ENCODE measurements around the gene OR2F2.

DNA sequence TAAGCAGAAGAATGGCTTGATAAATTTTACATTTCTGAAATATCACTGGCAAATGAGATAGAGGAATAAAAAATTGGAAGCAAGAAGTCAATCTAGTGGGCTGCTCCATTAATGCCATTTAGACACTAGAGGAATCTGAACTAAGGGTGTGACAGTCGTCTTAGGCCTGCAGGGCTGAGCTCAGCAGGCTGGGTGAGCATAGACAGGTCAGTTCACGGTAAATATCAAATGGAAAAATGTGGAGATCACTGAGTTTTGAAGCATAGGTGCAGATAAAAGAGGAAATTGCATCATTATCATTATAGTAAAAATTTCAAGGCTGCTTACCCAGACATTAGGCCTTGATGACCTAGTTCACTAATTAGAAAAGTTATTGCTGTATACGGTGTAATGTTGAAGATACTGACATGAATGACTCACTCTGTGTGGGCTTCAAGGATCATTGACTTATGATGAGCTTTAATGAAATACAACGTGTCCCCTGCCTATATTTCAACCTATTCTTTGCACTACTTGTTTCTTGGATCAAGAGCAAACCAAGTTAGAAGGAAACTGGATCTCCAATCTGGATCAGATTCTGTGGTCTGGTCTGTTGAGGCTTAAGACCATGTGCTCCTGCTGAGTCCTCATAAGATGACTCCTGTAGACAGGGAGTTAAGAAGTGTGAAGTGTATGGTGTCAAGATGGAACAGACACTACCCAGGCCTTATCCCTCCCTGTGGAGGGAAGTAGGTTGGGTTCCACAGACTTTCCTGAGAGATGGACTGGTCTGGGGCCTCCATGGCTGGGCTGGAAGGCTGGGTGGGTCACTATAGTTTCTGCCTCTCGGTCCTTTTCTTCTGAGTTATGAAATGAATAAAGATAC, 3.6 kb downstream of the OR2F2 start:
- TF ChIP-seq EZH2phosphoT487 (IDR thresholded peaks at IDR 0.05; ENCODE audit: low read length) (no peak), EZH2 (optimal IDR thresholded peaks at IDR 0.05; ENCODE audit: low read depth, low read length) (no peak)
- TF ChIP-seq, protein P1, sequence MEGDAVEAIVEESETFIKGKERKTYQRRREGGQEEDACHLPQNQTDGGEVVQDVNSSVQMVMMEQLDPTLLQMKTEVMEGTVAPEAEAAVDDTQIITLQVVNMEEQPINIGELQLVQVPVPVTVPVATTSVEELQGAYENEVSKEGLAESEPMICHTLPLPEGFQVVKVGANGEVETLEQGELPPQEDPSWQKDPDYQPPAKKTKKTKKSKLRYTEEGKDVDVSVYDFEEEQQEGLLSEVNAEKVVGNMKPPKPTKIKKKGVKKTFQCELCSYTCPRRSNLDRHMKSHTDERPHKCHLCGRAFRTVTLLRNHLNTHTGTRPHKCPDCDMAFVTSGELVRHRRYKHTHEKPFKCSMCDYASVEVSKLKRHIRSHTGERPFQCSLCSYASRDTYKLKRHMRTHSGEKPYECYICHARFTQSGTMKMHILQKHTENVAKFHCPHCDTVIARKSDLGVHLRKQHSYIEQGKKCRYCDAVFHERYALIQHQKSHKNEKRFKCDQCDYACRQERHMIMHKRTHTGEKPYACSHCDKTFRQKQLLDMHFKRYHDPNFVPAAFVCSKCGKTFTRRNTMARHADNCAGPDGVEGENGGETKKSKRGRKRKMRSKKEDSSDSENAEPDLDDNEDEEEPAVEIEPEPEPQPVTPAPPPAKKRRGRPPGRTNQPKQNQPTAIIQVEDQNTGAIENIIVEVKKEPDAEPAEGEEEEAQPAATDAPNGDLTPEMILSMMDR (IDR thresholded peaks at IDR 0.05; ENCODE audit: low read length): no peak

Measured in MM.1S (cell line).